ENCODE results near the gene PI4KA.
"Not testable (repeated sequence)": the region's sequence is repeated elsewhere in the genome, so short reads cannot be mapped to it uniquely, and the experiment has no call there.

The PI4KA gene

GRCh38 chr22:20773793-20774212, 84.8 kb downstream of the PI4KA start, which contains the start of gene SERPIND1:
Gene SERPIND1 (plus strand): TSS chr22:20774113. CDS start chr22:20779313, 5,200 bp downstream.
- no peak for DNase-seq

DNA sequence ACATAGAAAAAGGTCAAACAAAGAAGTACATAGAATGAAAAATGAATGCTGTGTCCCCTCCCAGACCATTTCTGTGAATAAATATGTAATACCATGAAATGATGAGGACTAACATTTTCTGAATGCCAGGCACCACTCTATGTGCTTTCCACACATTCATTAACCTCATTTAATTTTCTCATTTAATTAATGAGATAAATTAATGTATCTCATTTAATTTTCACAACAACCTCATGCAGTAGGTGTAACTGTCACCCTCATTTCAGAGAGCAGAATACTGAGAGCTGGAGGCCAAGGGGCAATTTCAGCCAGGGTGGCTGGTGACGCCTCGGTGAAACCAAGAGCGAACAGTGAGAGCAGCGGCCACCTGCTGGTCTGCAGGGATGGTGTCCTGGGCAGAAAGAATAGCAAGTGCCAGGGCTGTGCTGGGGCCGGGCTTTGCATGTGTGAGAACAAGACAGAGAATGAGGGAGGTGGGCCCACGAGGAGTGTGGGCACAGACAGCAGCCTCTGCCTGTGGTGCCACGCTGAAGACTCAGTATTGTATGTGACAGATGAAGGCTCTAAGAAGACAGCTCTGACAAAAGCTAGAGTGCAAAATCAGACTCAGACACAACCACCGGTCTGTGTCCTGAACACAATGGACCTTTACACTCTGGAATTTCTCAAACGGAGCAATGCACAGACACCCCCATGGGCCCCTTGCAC, 86.5 kb downstream of the PI4KA start:
- DNase-seq: no peak

DNA sequence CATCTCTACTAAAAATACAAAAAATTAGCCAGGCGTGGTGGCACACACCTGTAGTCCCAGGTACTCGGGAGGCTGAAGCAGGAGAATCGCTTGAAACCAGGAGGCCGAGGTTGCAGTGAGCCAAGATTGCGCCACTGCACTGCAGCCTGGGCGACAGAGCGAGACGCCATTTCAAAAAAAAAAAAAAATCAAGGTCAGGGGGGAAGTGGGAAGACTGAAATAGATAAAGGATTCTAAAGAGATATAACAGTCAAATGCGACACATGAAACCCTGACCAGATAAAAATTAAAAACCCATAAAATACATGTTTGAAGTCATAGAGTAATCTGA, 89.2 kb downstream of the PI4KA start:
- not testable (repeated sequence) for DNase-seq

DNA sequence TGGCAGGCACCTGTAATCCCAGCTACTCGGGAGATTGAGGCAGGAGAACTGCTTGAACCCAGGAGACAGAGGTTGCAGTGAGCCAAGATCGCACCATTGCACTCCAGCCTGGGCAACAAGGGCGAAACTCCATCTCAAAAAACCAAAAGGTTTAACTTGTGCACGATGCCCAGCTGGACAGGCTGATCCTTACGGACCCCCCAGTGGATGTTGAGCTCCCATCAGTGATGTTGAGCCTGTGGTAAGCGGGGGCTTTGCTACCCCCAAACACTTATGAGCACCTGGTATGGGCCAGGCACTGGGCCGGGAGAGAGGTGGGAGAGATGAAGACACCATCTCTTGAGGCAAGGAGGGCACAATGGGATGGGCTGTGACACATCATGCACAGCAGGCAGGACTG, 92.1 kb downstream of the PI4KA start:
- no peak for DNase-seq

DNA sequence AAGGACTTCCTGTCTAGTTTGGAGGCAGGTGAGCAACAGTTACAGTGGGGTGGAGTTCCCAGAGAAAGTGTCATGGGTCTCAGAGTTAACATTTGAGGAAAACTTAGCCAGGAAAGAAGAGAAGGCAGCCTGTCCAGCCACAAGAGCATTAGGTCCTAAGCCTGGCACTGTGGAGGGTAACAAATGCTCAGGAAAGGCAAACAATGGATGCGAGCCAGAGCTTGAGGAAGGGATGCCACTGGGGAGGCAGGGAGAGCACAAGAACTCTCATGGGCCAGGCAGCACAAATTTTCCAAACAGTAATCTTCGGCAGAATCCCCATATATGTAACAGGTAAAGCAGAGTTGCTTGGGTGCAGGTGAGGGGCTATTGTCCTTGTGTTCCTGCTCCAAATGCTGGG, 92.7 kb downstream of the PI4KA start:
- no peak for DNase-seq

GRCh38 chr22:20764729-20765128, 93.9 kb downstream of the PI4KA start:
- DNase-seq: no peak

GRCh38 chr22:20764471-20764720, 94.2 kb downstream of the PI4KA start:
- no peak for DNase-seq

DNA sequence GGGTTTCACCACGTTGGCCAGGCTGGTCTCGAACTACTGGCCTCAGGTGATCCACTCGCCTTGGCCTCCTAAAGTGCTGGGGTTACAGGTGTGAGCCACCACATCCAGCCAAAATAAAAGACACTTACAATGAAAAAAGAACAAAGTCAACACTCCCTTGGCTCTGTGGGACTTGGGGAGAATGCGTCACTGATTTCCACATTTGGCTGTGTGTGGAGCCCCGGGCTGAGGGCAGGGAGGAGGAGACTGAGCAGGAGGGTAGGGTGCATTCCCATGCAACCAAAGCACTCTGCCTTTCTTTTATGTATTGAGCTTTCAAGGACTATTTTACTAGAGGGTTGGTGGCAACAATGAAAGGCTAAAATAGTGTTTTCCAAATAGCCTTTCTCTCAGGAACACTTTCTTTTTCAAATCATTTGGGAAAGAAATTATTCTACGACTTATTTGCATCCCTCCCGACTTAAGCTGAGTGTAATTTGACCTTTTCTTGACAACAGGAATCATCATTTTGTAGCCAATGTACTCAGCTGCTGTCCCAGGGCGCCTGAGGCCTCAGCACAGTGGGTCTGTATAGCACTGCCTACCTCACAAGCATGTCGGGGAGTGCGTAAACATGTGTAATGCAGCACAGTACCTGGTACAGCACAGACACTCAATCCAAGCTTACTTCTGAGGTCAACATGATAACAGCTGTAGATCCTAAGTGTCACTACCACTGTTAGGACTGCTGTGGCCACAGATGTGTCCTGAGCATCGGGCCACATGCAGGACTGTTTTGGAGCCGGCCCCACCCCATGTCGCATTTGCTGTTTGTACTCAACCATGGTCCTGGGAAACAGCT, 94.8 kb downstream of the PI4KA start:
- no peak for DNase-seq

- no peak for DNase-seq
Observed at GRCh38 chr22:20762233-20762796, 96.3 kb downstream of the PI4KA start.

- DNase-seq: no peak
Observed at GRCh38 chr22:20761536-20761935, 97.1 kb downstream of the PI4KA start.

GRCh38 chr22:20760084-20760483, 98.5 kb downstream of the PI4KA start:
- no peak for DNase-seq

DNA sequence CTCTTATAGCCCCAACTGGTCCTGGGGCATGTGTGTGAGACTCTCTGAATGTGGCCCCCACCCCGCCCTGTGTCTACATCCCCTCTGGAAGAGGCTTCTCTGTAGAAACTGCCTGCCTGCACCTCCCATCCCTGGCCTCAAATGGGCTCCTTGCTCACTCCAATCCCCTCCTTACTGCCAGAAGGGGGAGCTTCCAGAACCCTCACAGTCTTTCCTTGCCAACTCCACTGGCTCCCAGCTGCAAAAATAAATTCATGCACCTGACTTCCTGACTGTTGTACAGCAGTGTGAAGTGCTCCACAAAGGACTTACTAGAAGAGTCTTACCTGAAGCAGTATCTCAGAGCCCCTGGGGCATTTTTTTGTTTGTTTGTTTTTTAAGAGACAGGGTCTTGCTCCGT, 99.9 kb downstream of the PI4KA start:
- no peak for DNase-seq

DNA sequence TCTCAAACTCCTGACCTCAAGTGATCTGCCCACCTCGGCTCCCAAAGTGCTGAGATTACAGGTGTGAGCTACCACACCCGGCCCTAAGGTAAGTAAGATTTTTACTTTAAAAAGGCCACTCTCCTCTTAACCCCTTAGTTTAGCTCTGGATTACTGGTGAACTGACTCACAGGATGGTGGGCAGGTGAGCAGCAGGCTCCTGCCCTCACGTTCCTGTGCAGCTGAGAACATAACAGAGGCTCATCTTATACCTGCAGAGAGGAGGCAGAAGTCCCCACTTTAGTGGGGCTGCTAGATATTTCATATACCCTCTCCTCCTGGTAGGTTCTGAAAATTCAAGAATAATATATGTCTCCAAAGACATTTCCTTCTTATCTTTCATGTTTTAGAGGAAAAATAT, 101.8 kb downstream of the PI4KA start:
- no peak for DNase-seq

GRCh38 chr22:20752873-20753272, 105.7 kb downstream of the PI4KA start:
- no peak for DNase-seq

DNA sequence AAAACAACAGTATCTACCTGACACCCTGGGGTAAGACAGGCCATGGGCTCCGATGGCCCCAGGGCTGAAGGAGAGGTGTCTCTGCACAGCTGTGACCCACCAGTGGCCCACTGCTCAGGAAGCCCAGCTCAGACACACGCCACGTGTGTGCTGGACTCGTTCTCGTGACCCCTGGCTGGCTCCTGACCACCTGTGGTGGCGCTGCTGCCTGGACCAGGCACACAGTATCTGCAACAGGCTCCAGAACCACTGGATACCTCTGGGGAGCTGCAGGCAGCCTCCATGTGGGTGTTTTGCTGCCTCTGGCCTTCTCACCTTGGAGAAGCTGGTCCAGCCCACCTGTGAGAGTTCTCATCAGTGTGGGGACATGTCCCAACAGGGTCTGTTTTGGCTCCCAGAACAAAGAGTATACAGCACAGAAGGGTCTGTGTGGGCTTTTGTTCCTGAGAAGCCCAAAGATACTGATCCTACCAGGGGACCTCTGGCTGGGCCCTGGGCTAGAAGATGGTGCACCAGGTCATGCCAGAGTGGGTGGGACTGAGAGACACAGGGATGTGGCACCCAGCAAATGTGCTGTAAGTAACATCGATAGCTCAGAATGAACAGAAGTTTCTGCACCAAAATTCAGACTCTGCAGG, 106.4 kb downstream of the PI4KA start:
- DNase-seq: no peak

- no peak for DNase-seq
Observed at GRCh38 chr22:20751185-20751851, 107.3 kb downstream of the PI4KA start.

DNA sequence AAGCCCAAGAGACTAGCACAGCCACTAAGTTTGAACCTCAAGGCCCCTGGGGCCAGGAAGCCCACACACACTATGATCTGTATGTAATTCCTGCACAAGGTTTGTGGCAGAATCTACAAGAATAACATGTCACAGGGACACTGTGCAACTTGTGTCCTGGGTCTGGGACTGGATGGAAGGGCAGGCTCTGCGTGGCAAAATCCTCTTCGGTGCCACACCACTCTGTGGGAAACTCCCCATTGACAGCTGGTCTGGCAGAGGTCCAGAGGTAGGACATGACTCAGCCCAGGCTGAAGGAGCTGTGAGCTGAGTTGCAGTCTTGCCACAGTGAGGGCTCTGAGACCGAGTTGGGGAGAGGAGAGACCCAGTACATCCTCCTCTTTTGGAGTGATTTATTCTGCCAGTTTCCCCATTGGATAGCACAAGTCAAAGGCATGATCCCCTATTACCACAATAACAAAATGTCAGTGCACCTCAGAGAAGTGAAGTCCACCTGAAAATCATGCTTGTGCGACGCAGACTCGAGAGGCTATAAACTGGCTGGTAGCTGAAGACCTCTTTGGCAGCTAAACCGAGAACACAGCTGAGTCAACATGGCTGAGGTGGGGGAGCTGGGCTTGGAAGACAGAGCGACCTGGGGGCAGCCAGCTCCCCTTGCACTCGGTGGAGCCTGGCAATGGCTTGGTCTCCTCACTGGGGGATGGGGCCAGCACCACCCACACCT, 108.0 kb downstream of the PI4KA start:
- DNase-seq: peak; percentile 16

DNA sequence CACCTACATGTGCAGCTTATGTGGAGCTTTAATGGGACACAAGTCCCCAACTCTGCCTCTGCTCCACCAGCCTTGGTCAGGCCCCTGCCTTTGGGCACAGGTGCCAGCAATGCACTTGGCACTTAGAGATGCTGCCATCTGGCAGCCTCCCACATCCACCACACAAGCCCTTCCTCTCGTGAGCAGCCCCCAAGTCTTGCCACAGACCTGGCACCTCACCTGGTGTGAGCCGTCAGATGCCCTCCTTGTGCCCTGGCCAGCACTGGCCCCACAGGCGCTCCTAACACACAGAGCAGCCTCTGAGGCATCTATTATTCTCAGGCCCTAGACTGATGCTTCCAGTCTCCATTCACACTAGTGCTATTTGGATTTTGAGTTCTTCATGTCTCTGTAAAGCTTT, 109.2 kb downstream of the PI4KA start:
- no peak for DNase-seq

GRCh38 chr22:20748731-20749428, 109.7 kb downstream of the PI4KA start:
- no peak for DNase-seq

- DNase-seq: no peak
Observed at GRCh38 chr22:20748082-20748481, 110.5 kb downstream of the PI4KA start.

GRCh38 chr22:20747223-20747622, 111.4 kb downstream of the PI4KA start:
- DNase-seq: no peak

Measured in stimulated activated naive CD4-positive, alpha-beta T cell treated with Interleukin-2 at 50 U/mL for 16 hours (primary cell).